Head of caudate nucleus (tissue), 42 donors: ENCODE measurements around the gene SLC34A1.

Experiments used
- DNase-seq, 42 donors: peaks; one replicate each; pipeline versions ENCODE4 v3.0.0 to v3.0.0-alpha.2; 2020 to 2021; ENCODE audit warnings: mixed read lengths in 7 of 42
- intact Hi-C: fragments of 100-400 bp; cut with DNase I; formaldehyde crosslinking; loops from one replicate; pipeline ENCODE4 v1.15.0; 2022

The SLC34A1 gene

DNA sequence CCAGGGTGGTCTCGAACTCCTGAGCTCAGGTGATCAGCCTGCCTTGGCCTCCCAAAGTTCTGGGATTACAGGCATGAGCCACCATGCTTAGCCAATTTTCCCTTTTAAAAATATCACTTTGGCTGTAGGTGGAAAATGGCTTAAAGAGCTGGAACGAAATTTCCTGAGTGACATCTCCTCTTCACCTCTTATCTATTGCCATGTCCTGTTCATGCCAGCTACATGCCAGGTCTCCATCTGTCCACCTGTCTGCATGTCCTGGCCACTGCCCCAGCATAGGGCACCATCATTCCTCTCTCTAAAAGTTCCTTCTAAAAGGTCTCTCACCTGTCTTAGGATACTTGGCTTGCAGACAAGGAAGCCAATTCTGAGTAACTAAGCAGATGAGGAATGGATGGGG lies 39.4 kb downstream of the SLC34A1 start:
- intact Hi-C loops: no loop called here

GRCh38 chr5:177425196-177425800 lies 41.1 kb downstream of the SLC34A1 start:
- intact Hi-C loops: loop anchor here (5.0 kb wide), 1 partner anchor 92 kb away; the partner anchor contains the start of gene DDX41

More for the DNA sequence above, 39.4 kb downstream of the SLC34A1 start:
- DNase-seq: no peak

GRCh38 chr5:177425801-177426565 lies 41.7 kb downstream of the SLC34A1 start:
- intact Hi-C loops: loop anchor here (2.0 to 5.0 kb wide), 2 partner anchors 27 to 91 kb away; partner anchors contain the start of gene DDX41
- DNase-seq: peak; percentile 98 to 100 (median 100)

More at GRCh38 chr5:177425196-177425800, 41.1 kb downstream of the SLC34A1 start:
- no peak for DNase-seq

- DNase-seq: peak in 12 of 42 donors; percentile 19 to 54 (median 40)
- intact Hi-C loops: loop anchor here (2.0 to 5.0 kb wide), 2 partner anchors 26 to 91 kb away; partner anchors contain the start of gene DDX41
These were observed 42.5 kb downstream of the SLC34A1 start, which contains the start of gene GRK6 for GRCh38 chr5:177426566-177427210. TSS of gene GRK6 (plus strand) at chr5:177426676. CDS start at chr5:177426846, 170 bp downstream.

DNA sequence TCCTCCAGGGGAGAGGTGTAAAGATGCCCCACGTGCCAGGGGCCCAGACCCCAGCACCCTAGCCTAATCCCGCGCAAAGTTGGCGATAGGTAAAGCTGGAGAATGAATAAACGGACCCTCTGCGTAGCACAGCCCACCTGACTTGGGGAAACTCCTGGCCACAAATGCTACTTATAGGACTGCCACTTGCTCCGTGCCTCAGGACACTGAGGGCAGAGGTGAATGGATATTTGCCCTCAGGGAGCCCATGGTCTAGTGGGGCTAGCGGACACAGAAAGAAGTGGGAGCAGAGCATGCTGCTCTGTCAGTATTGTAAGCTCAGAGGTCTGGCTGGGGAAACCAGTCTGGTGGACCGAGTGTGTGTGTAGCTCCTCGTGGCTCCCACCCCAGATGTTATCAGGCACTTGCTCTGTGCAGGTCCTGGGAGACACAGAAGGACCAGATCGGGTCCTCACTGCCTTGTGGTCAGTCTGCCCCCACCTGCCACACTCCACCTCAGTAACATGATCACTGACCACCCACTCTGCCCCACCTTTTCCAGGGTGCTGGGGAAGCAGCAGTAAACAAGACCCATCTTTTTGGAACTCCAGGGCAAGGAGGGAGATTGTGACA lies 43.1 kb downstream of the SLC34A1 start:
- intact Hi-C loops: loop anchor here (2.0 to 5.0 kb wide), 2 partner anchors 25 to 90 kb away; partner anchors contain the start of gene DDX41
- DNase-seq: no peak

DNA sequence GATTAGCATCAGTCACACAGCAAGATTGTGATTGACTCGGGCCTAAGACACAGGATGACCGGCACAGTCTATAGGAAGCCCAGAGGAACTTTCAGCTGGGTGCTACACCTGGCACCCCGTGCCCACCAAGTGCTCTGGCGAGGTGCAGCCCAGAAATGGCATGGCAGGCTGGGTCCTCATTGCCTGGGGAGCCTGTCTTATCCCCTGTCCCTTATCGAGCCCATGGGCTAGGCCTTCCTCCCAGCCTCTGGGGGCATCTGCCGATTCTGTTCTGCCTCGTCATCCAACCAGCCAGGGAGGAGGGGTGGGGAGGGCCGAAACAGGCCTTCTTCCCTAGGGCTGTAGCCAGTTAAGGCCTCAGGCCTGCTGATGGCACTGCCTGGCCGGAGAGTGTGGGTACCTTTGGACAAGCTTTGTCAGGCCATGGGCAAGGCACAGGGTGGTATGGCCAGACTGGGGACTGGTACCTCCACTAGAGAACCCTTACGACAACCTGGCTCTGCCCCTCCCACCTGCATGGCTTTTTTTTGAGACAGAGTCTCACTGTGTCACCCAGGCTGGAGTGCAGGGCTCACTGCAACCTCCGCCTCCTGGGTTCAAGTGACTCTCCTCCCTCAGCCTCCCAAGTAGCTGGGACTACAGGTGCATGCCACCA lies 43.8 kb downstream of the SLC34A1 start:
- intact Hi-C loops: loop anchor here (2.0 to 5.0 kb wide), 2 partner anchors 25 to 89 kb away; partner anchors contain the start of gene DDX41
- no peak for DNase-seq

DNA sequence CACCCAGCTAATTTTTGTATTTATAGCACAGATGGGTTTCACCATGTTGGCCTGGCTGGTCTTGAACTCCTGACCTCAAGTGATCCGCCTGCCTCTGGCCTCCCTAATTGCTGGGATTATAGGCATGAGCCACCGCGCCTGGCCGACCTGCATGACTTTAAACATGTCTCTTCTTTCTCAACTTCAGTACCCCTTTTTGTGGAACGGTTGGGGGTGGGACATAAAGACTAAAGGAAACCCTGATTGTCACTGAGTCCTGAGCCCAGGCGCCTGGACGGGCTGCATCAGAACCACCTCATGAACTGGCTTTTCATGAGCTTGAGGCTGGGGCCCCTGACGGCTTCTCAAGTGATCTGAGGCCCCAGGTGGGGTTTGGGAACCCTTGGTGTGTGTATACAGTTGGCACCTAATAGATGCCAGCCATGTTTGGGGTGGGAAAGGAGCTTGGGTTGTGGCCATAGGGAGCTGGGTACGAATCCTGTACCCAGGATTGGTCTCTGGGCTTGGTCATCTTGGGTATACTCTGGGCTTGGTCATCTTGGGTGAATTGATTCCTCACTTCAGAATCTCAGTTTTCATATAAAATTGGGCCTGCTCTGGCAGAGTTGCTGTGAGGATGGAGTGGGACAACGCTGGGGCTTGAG lies 44.5 kb downstream of the SLC34A1 start:
- intact Hi-C loops: loop anchor here (5.0 kb wide), 1 partner anchor 89 kb away; the partner anchor contains the start of gene DDX41
- DNase-seq: no peak

GRCh38 chr5:177429248-177430040 lies 45.2 kb downstream of the SLC34A1 start:
- intact Hi-C loops: loop anchor here (5.0 kb wide), 1 partner anchor 88 kb away; the partner anchor contains the start of gene DDX41
- peak in 28 of 42 donors; percentile 18 to 81 (median 50) for DNase-seq

DNA sequence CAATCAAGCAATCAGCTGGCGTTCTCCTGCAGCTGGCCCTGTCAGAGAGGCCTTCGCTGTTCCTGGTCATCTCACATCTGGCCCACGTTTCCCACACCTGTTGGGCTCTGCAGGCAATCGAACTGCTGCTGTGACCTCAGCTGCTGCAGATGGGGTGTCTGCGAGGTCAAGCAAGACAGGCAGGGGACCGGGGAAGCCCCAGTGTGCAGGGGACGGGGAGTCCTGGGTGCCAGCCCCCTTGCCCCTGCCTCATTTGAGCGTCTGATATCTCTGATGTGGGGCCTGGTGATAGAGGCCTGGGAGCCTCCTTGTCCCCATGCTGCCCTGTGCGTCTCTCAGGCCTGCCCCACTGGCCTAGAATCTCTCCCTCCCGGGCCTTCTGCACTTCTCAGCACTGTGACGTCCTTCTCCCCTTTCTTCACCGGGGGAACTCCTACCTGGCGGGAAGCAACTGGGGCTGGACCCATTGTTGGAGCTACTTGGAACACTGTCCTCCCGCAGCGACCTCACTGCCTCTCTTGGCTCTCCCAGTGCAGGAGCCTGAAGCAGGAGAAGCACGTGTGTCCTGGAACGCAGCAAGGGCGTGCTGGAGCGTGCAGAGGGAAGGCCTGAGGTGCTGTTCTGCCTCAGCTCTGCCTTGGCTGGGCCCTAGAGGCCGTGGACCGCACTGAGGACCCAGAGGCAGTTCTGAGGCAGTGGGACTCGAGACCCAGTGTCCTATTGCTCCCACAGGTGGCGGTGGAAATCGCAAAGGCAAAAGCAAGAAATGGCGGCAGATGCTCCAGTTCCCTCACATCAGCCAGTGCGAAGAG lies 46.1 kb downstream of the SLC34A1 start:
- intact Hi-C loops: no loop called here
- no peak for DNase-seq

- no peak for DNase-seq
- intact Hi-C loops: no loop called here
These were observed 46.7 kb downstream of the SLC34A1 start for GRCh38 chr5:177430972-177431316.

- peak in 2 of 42 donors; percentile 31 to 44 for DNase-seq
- intact Hi-C loops: no loop called here
These were observed 47.3 kb downstream of the SLC34A1 start for GRCh38 chr5:177431317-177432142.

- peak in 35 of 42 donors; percentile 40 to 80 (median 63) for DNase-seq
These were observed 48.1 kb downstream of the SLC34A1 start for GRCh38 chr5:177432143-177432838.

GRCh38 chr5:177432839-177433657 lies 48.8 kb downstream of the SLC34A1 start:
- intact Hi-C loops: no loop called here
- DNase-seq: no peak

More at GRCh38 chr5:177432143-177432838, 48.1 kb downstream of the SLC34A1 start:
- intact Hi-C loops: no loop called here

- intact Hi-C loops: no loop called here
- DNase-seq: no peak
These were observed 49.5 kb downstream of the SLC34A1 start for GRCh38 chr5:177433658-177434217.
